ENCODE measurements around the gene PLLP.

DNA sequence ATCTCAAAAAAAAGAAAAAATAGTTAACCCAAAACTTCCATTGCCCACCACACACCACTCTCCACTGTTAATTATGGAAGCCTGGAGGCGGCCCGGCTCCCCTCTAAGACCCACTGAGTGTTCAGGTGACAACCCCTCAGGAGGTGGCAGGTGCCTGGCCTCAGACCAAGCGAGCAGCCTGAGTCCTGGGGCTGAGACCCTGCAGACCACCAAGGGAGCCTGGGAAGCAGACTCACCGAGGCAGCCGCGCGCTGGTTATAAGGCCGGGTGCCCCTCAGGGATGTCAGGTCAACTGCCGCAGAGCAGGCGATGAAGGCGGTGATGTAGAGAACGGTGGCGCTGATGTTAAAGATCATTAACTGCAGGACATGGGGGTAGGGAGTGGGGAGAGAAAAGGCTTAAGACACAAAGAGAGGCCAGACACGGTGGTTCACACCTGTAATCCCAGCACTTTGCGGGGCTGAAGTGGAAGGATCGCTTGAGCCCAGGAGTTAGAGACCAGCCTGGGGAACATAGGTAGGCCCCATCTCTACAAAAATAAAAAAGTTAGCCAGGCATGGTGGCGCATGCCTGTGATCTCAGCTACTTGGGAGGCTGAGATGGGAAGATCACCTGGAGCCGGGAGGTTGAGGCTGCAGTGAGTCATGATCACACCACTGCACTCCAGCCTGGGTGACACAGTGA lies 26.1 kb downstream of the PLLP start:
- TF ChIP-seq, protein P1, sequence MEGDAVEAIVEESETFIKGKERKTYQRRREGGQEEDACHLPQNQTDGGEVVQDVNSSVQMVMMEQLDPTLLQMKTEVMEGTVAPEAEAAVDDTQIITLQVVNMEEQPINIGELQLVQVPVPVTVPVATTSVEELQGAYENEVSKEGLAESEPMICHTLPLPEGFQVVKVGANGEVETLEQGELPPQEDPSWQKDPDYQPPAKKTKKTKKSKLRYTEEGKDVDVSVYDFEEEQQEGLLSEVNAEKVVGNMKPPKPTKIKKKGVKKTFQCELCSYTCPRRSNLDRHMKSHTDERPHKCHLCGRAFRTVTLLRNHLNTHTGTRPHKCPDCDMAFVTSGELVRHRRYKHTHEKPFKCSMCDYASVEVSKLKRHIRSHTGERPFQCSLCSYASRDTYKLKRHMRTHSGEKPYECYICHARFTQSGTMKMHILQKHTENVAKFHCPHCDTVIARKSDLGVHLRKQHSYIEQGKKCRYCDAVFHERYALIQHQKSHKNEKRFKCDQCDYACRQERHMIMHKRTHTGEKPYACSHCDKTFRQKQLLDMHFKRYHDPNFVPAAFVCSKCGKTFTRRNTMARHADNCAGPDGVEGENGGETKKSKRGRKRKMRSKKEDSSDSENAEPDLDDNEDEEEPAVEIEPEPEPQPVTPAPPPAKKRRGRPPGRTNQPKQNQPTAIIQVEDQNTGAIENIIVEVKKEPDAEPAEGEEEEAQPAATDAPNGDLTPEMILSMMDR (IDR thresholded peaks at IDR 0.05), result no peak
- no peak for TF ChIP-seq POLR2A (IDR thresholded peaks at IDR 0.05)
